HG03565 (cell line): Measurements from ENCODE around the gene HSD17B3.
"Not testable (repeated sequence)": the region's sequence is repeated elsewhere in the genome, so short reads cannot be mapped to it uniquely, and the experiment has no call there.

Experiments
- ATAC-seq: cut with Tn5 transposase; IDR thresholded peaks from one replicate; pipeline ENCODE4 v1.9.1; 2021; ENCODE audit warnings: mild to moderate bottlenecking, moderate library complexity; ENCODE audit not compliant: unreplicated experiment

HSD17B3 gene

GRCh38 chr9:96201140-96201539, 100.8 kb downstream of the HSD17B3 start:
- no peak for ATAC-seq

- ATAC-seq: no peak
Observed at GRCh38 chr9:96199006-96199405, 103.0 kb downstream of the HSD17B3 start.

- ATAC-seq: no peak
Observed at GRCh38 chr9:96195541-96195940, 106.4 kb downstream of the HSD17B3 start.

GRCh38 chr9:96193236-96193755, 108.7 kb downstream of the HSD17B3 start:
- ATAC-seq: no peak

GRCh38 chr9:96192710-96193109, 109.3 kb downstream of the HSD17B3 start:
- no peak for ATAC-seq

- no peak for ATAC-seq
Observed at GRCh38 chr9:96189995-96190394, 112.0 kb downstream of the HSD17B3 start.

GRCh38 chr9:96189581-96189980, 112.4 kb downstream of the HSD17B3 start:
- not testable (repeated sequence) for ATAC-seq

- no peak for ATAC-seq
Observed at GRCh38 chr9:96188571-96188970, 113.4 kb downstream of the HSD17B3 start.

GRCh38 chr9:96187151-96187555, 114.8 kb downstream of the HSD17B3 start:
- ATAC-seq: no peak

GRCh38 chr9:96186591-96187011, 115.4 kb downstream of the HSD17B3 start:
- ATAC-seq: no peak

GRCh38 chr9:96185518-96186156, 116.3 kb downstream of the HSD17B3 start:
- ATAC-seq: no peak
